Large intestine (tissue), 3 donors: ENCODE measurements around the gene OPN1MW3. TPM values are rescaled to one million over a fixed set of nuclear protein-coding genes. Genes with fewer than 3 reads are reported as not detected.
"Not testable (repeated sequence)": the region's sequence is repeated elsewhere in the genome, so short reads cannot be mapped to it uniquely, and the experiment has no call there.

ENCODE experiments used
- DNase-seq, 2 donors: peaks; one replicate each; pipeline versions ENCODE4 v3.0.0 to v3.0.0-alpha.2; 2013
- H3K27ac ChIP-seq: one replicate; pipeline ENCODE4 v1.5.1; 2013; ENCODE audit warnings: low read length
- H3K27me3 ChIP-seq: 2 replicates; pipeline ENCODE4 v1.6.1; 2013; ENCODE audit warnings: low read length; ENCODE audit not compliant: control insufficient read depth, insufficient read depth
- H3K36me3 ChIP-seq: 2 replicates; pipeline ENCODE4 v1.6.1; 2013; ENCODE audit warnings: low read length; ENCODE audit not compliant: control insufficient read depth, insufficient read depth
- H3K4me1 ChIP-seq: one replicate; pipeline ENCODE4 v1.6.1; 2013; ENCODE audit warnings: low read length; ENCODE audit not compliant: control insufficient read depth, insufficient read depth
- H3K4me3 ChIP-seq: one replicate; pipeline ENCODE4 v1.5.1; 2013; ENCODE audit warnings: low read length
- H3K9me3 ChIP-seq: one replicate; pipeline ENCODE4 v1.6.1; 2013; ENCODE audit warnings: mild to moderate bottlenecking, low read depth, low read length, moderate library complexity; ENCODE audit not compliant: control insufficient read depth
- WGBS: methylation state at CpG from one replicate; pipeline ENCODE4 v1.1.5; 2013; ENCODE audit warnings: low lambda C conversion rate; ENCODE audit not compliant: insufficient coverage; 5-methylcytosine and 5-hydroxymethylcytosine counted together
- polyA plus RNA-seq: library from polyadenylated mRNA; unstranded; fragments of 120-200 nt; gene quantifications from one replicate; pipeline ENCODE4 v1.2.1, GENCODE V29; 2013

Gene OPN1MW3
- polyA plus RNA-seq, 1 donor: not detected

- Histone ChIP-seq H3K27ac (no peak overlapping the region), H3K4me3 (no peak overlapping the region), H3K9me3 (no peaks in the 10 kb centered on the region), H3K4me1 (no peaks in the 10 kb centered on the region), H3K36me3 (no peaks in the 10 kb centered on the region), H3K27me3 (no peaks in the 10 kb centered on the region)
- DNase-seq: no peak
- WGBS: no CpG with 5 or more reads among the region's 18 CpGs
Measured at GRCh38 chrX:154296731-154297130, 39.3 kb downstream of the OPN1MW3 start.

GRCh38 chrX:154298312-154298711 lies 40.9 kb downstream of the OPN1MW3 start:
- no CpG with 5 or more reads among the region's 7 CpGs for WGBS
- no peaks in the 10 kb centered on the region for H3K9me3 ChIP-seq
- H3K27ac ChIP-seq: no peak overlapping the region
- H3K4me3 ChIP-seq: no peak overlapping the region
- H3K36me3 ChIP-seq: no peaks in the 10 kb centered on the region
- DNase-seq: no peak
- H3K27me3 ChIP-seq: no peaks in the 10 kb centered on the region
- no peaks in the 10 kb centered on the region for H3K4me1 ChIP-seq

- no peaks in the 10 kb centered on the region for H3K4me1 ChIP-seq
- no peak overlapping the region for H3K4me3 ChIP-seq
- H3K9me3 ChIP-seq: no peaks in the 10 kb centered on the region
- H3K27ac ChIP-seq: no peak overlapping the region
- WGBS: no CpG with 5 or more reads among the region's 8 CpGs
- H3K27me3 ChIP-seq: no peaks in the 10 kb centered on the region
- DNase-seq: no peak
- no peaks in the 10 kb centered on the region for H3K36me3 ChIP-seq
Measured at GRCh38 chrX:154300816-154301215, 43.4 kb downstream of the OPN1MW3 start.

- DNase-seq, H3K27ac ChIP-seq, H3K4me3 ChIP-seq, H3K4me1 ChIP-seq, H3K9me3 ChIP-seq, H3K27me3 ChIP-seq, H3K36me3 ChIP-seq: not testable (repeated sequence)
- no CpG with 5 or more reads among the region's 7 CpGs for WGBS
Measured at GRCh38 chrX:154302998-154303397, 45.6 kb downstream of the OPN1MW3 start.

GRCh38 chrX:154303476-154303875 lies 46.1 kb downstream of the OPN1MW3 start:
- Histone ChIP-seq H3K27ac (no peak overlapping the region), H3K4me1 (no peaks in the 10 kb centered on the region), H3K27me3 (no peaks in the 10 kb centered on the region), H3K9me3 (no peaks in the 10 kb centered on the region), H3K36me3 (no peaks in the 10 kb centered on the region), H3K4me3 (no peak overlapping the region)
- DNase-seq: no peak
- WGBS: no CpG with 5 or more reads among the region's 8 CpGs

- no peaks in the 10 kb centered on the region for H3K9me3 ChIP-seq
- no peak overlapping the region for H3K4me3 ChIP-seq
- no peaks in the 10 kb centered on the region for H3K36me3 ChIP-seq
- H3K27me3 ChIP-seq: no peaks in the 10 kb centered on the region
- no peaks in the 10 kb centered on the region for H3K4me1 ChIP-seq
- no peak overlapping the region for H3K27ac ChIP-seq
- no peak for DNase-seq
- no CpG with 5 or more reads among the region's 10 CpGs for WGBS
Measured at GRCh38 chrX:154304846-154305245, 47.5 kb downstream of the OPN1MW3 start.

- WGBS: no CpG with 5 or more reads among the region's 11 CpGs
- no peaks in the 10 kb centered on the region for H3K9me3 ChIP-seq
- H3K4me1 ChIP-seq: no peaks in the 10 kb centered on the region
Measured at GRCh38 chrX:154305541-154306205, 48.3 kb downstream of the OPN1MW3 start.

GRCh38 chrX:154307202-154307601 lies 49.8 kb downstream of the OPN1MW3 start:
- H3K4me1 ChIP-seq: no peaks in the 10 kb centered on the region
- no CpG with 5 or more reads among the region's 6 CpGs for WGBS
- no peak overlapping the region for H3K27ac ChIP-seq

More at GRCh38 chrX:154305541-154306205, 48.3 kb downstream of the OPN1MW3 start:
- no peaks in the 10 kb centered on the region for H3K36me3 ChIP-seq
- no peak overlapping the region for H3K4me3 ChIP-seq
- no peak overlapping the region for H3K27ac ChIP-seq
- no peaks in the 10 kb centered on the region for H3K27me3 ChIP-seq
- DNase-seq: no peak

GRCh38 chrX:154308108-154308946 lies 50.9 kb downstream of the OPN1MW3 start:
- DNase-seq: peak in 1 of 2 donors; percentile 17
- no peak overlapping the region for H3K27ac ChIP-seq
- H3K4me1 ChIP-seq: no peaks in the 10 kb centered on the region
- H3K4me3 ChIP-seq: no peak overlapping the region
- no CpG with 5 or more reads among the region's 9 CpGs for WGBS
- H3K27me3 ChIP-seq: no peaks in the 10 kb centered on the region
- no peaks in the 10 kb centered on the region for H3K9me3 ChIP-seq
- H3K36me3 ChIP-seq: no peaks in the 10 kb centered on the region

More at GRCh38 chrX:154307202-154307601, 49.8 kb downstream of the OPN1MW3 start:
- no peak for DNase-seq
- no peaks in the 10 kb centered on the region for H3K36me3 ChIP-seq
- no peaks in the 10 kb centered on the region for H3K27me3 ChIP-seq
- no peak overlapping the region for H3K4me3 ChIP-seq
- H3K9me3 ChIP-seq: no peaks in the 10 kb centered on the region

GRCh38 chrX:154309041-154309775 lies 51.8 kb downstream of the OPN1MW3 start:
- no peaks in the 10 kb centered on the region for H3K36me3 ChIP-seq
- no peaks in the 10 kb centered on the region for H3K4me1 ChIP-seq
- no CpG with 5 or more reads among the region's 16 CpGs for WGBS

More at GRCh38 chrX:154309041-154309775, 51.8 kb downstream of the OPN1MW3 start:
- no peak for DNase-seq
- Histone ChIP-seq H3K27me3 (no peaks in the 10 kb centered on the region), H3K27ac (no peak overlapping the region), H3K9me3 (no peaks in the 10 kb centered on the region), H3K4me3 (no peak overlapping the region)
